Epidermal melanocyte (primary cell): ENCODE results near the gene SBK3.
"Not testable (repeated sequence)": the region's sequence is repeated elsewhere in the genome, so short reads cannot be mapped to it uniquely, and the experiment has no call there.

Experiments used
- DNase-seq: peaks from one replicate; pipeline ENCODE4 v3.0.0; 2011; ENCODE audit warnings: low spot score; ENCODE audit not compliant: insufficient read length

Gene SBK3

GRCh38 chr19:55545443-55545842, at the start of gene SBK3:
Gene SBK3, minus strand, starts transcription at chr19:55545543. Its CDS starts 0 bp downstream, at chr19:55545543.
- no peak for DNase-seq

GRCh38 chr19:55593096-55593772, 47.9 kb upstream of the SBK3 start:
- DNase-seq = no peak

- DNase-seq = no peak
These were observed 47.2 kb upstream of the SBK3 start for GRCh38 chr19:55592391-55593090.

GRCh38 chr19:55591555-55591954, 46.2 kb upstream of the SBK3 start:
- no peak for DNase-seq

GRCh38 chr19:55590617-55591016, 45.3 kb upstream of the SBK3 start:
- DNase-seq = no peak

- no peak for DNase-seq
These were observed 44.8 kb upstream of the SBK3 start for GRCh38 chr19:55590109-55590508.

- no peak for DNase-seq
These were observed 43.4 kb upstream of the SBK3 start for GRCh38 chr19:55588738-55589137.

- DNase-seq = peak; percentile 97
These were observed 41.8 kb upstream of the SBK3 start for GRCh38 chr19:55586976-55587668.

GRCh38 chr19:55585658-55586339, 40.5 kb upstream of the SBK3 start:
- DNase-seq = peak; percentile 77

- DNase-seq = no peak
These were observed 39.5 kb upstream of the SBK3 start for GRCh38 chr19:55584871-55585270.

- not testable (repeated sequence) for DNase-seq
These were observed 38.6 kb upstream of the SBK3 start for GRCh38 chr19:55583897-55584296.

GRCh38 chr19:55582284-55582683, 36.9 kb upstream of the SBK3 start:
- DNase-seq = not testable (repeated sequence)

- no peak for DNase-seq
These were observed 36.5 kb upstream of the SBK3 start for GRCh38 chr19:55581823-55582223.

- DNase-seq = no peak
These were observed 35.9 kb upstream of the SBK3 start for GRCh38 chr19:55581145-55581822.

- DNase-seq = peak; percentile 99
These were observed 35.3 kb upstream of the SBK3 start, which contains the start of gene ZNF579 for GRCh38 chr19:55580628-55581144. Gene ZNF579, minus strand, starts transcription at chr19:55580848. Its CDS starts 1,209 bp downstream, at chr19:55579639.

- peak; percentile 44 for DNase-seq
These were observed 34.7 kb upstream of the SBK3 start for GRCh38 chr19:55579766-55580621.

- no peak for DNase-seq
These were observed 33.7 kb upstream of the SBK3 start for GRCh38 chr19:55578761-55579747.

GRCh38 chr19:55578031-55578760, 32.9 kb upstream of the SBK3 start:
- DNase-seq = no peak
